DMS53 (cell line): ENCODE data around the gene RTTN.

ENCODE experiments used
- DNase-seq: peaks from one replicate; lab custom pipeline; 2025; lab: John Stamatoyannopoulos, UW

Gene RTTN

GRCh38 chr18:70207181-70207580, 1.7 kb upstream of the RTTN start:
- DNase-seq = no peak

GRCh38 chr18:70200286-70200685, 5.2 kb downstream of the RTTN start:
- DNase-seq = no peak

GRCh38 chr18:70197844-70198243, 7.6 kb downstream of the RTTN start:
- DNase-seq = no peak

- no peak for DNase-seq
These were observed 8.5 kb downstream of the RTTN start for GRCh38 chr18:70197026-70197425.

GRCh38 chr18:70195852-70196434, 9.5 kb downstream of the RTTN start:
- peak; percentile 85 for DNase-seq

GRCh38 chr18:70195014-70195614, 10.4 kb downstream of the RTTN start:
- DNase-seq = no peak

- no peak for DNase-seq
These were observed 11.1 kb downstream of the RTTN start for GRCh38 chr18:70194227-70194890.

GRCh38 chr18:70190529-70190928, 15.0 kb downstream of the RTTN start:
- DNase-seq = no peak

- DNase-seq = no peak
These were observed 17.4 kb downstream of the RTTN start for GRCh38 chr18:70188113-70188512.

- no peak for DNase-seq
These were observed 22.0 kb downstream of the RTTN start for GRCh38 chr18:70183441-70183840.

GRCh38 chr18:70182548-70182947, 22.9 kb downstream of the RTTN start:
- no peak for DNase-seq

- no peak for DNase-seq
These were observed 23.8 kb downstream of the RTTN start for GRCh38 chr18:70181725-70182124.

- peak; percentile 27 for DNase-seq
These were observed 24.5 kb downstream of the RTTN start for GRCh38 chr18:70181015-70181414.

- no peak for DNase-seq
These were observed 28.9 kb downstream of the RTTN start for GRCh38 chr18:70176537-70176936.

GRCh38 chr18:70175216-70175615, 30.3 kb downstream of the RTTN start:
- DNase-seq = no peak

- DNase-seq = peak; percentile 20
These were observed 33.3 kb downstream of the RTTN start for GRCh38 chr18:70172225-70172624.

GRCh38 chr18:70169747-70170146, 35.7 kb downstream of the RTTN start:
- no peak for DNase-seq

GRCh38 chr18:70166668-70167067, 38.8 kb downstream of the RTTN start:
- DNase-seq = no peak

GRCh38 chr18:70165936-70166335, 39.6 kb downstream of the RTTN start:
- no peak for DNase-seq

GRCh38 chr18:70160073-70160678, 45.3 kb downstream of the RTTN start:
- no peak for DNase-seq

GRCh38 chr18:70158992-70159717, 46.3 kb downstream of the RTTN start:
- DNase-seq = no peak

GRCh38 chr18:70156886-70157285, 48.6 kb downstream of the RTTN start:
- DNase-seq = no peak
